ENCODE results near the gene VPS33A. TPM values are rescaled to one million over a fixed set of nuclear protein-coding genes. Genes with fewer than 3 reads are reported as not detected.
A peak's percentile ranks its signal among the peaks of the same experiment; 100 is the strongest.

The VPS33A gene
- total and polyA plus RNA-seq, 2 donors from 2014 or later = 11.1 to 20.1 TPM

- no peak overlapping the region for H3K27ac ChIP-seq (ENCODE audit: low read depth in 2 of 2, low read length in 2 of 2)
- intact Hi-C loops (cut with DNase I) = no loop called here
- FAIRE-seq (no peak), DNase-seq (no peak)
- H3K9me3 ChIP-seq (ENCODE audit: control insufficient read depth in 2 of 3, insufficient read depth in 1 of 3, low read length in 3 of 3) = no peaks in the 10 kb centered on the region
- H3K9ac ChIP-seq (ENCODE audit: low read length in 3 of 3) = no peak overlapping the region
- H3K27me3 ChIP-seq (ENCODE audit: control insufficient read depth, insufficient read depth, low read length) = no peaks in the 10 kb centered on the region
- H3K36me3 ChIP-seq (ENCODE audit: control insufficient read depth in 2 of 3, insufficient read depth in 3 of 3, low read length in 3 of 3) = no peaks in the 10 kb centered on the region
- H3K4me3 ChIP-seq (ENCODE audit: low read length in 3 of 3) = no peak overlapping the region
- H3K4me1 ChIP-seq (ENCODE audit: control insufficient read depth in 2 of 3, insufficient read depth in 2 of 3, low read depth in 1 of 3, low read length in 3 of 3) = no peaks in the 10 kb centered on the region
- TF ChIP-seq, protein P1, sequence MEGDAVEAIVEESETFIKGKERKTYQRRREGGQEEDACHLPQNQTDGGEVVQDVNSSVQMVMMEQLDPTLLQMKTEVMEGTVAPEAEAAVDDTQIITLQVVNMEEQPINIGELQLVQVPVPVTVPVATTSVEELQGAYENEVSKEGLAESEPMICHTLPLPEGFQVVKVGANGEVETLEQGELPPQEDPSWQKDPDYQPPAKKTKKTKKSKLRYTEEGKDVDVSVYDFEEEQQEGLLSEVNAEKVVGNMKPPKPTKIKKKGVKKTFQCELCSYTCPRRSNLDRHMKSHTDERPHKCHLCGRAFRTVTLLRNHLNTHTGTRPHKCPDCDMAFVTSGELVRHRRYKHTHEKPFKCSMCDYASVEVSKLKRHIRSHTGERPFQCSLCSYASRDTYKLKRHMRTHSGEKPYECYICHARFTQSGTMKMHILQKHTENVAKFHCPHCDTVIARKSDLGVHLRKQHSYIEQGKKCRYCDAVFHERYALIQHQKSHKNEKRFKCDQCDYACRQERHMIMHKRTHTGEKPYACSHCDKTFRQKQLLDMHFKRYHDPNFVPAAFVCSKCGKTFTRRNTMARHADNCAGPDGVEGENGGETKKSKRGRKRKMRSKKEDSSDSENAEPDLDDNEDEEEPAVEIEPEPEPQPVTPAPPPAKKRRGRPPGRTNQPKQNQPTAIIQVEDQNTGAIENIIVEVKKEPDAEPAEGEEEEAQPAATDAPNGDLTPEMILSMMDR (IDR thresholded peaks at IDR 0.05; ENCODE audit: borderline replicate concordance, extremely low read depth, insufficient read depth) = no peak
These were observed 81.2 kb downstream of the VPS33A start for GRCh38 chr12:122185079-122185478.

- intact Hi-C loops (cut with DNase I) = no loop called here
- FAIRE-seq (no peak), DNase-seq (no peak)
- no peaks in the 10 kb centered on the region for H3K36me3 ChIP-seq (ENCODE audit: control insufficient read depth in 2 of 3, insufficient read depth in 3 of 3, low read length in 3 of 3)
- TF ChIP-seq, protein P1 (IDR thresholded peaks at IDR 0.05; ENCODE audit: borderline replicate concordance, extremely low read depth, insufficient read depth) = no peak
- no peak overlapping the region for H3K9ac ChIP-seq (ENCODE audit: low read length in 3 of 3)
- no peak overlapping the region for H3K4me3 ChIP-seq (ENCODE audit: low read length in 3 of 3)
- no peaks in the 10 kb centered on the region for H3K4me1 ChIP-seq (ENCODE audit: control insufficient read depth in 2 of 3, insufficient read depth in 2 of 3, low read depth in 1 of 3, low read length in 3 of 3)
- no peaks in the 10 kb centered on the region for H3K9me3 ChIP-seq (ENCODE audit: control insufficient read depth in 2 of 3, insufficient read depth in 1 of 3, low read length in 3 of 3)
- H3K27ac ChIP-seq (ENCODE audit: low read depth in 2 of 2, low read length in 2 of 2) = no peak overlapping the region
- no peaks in the 10 kb centered on the region for H3K27me3 ChIP-seq (ENCODE audit: control insufficient read depth, insufficient read depth, low read length)
These were observed 81.8 kb downstream of the VPS33A start for GRCh38 chr12:122184517-122184916.

DNA sequence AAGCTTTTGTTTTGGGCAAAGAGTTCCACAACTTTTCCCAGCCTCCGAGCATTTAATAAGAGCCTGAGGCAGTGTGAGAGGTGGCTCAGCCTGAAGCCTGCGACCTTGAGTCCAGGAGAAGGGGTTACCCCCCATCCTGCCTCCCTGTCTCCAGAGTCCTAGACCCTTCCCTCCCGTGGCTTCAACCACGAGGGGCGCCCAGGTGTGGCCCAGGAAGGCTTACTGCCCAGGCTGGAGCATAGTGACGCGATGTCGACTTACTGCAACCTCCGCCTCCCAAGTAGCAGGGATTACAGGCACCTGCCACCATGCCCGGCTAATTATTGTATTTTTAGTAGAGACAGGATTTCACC, 82.7 kb downstream of the VPS33A start:
- DNase-seq (no peak), FAIRE-seq (no peak)
- H3K4me3 ChIP-seq (ENCODE audit: low read length in 3 of 3) = peak overlapping the region in 2 of 3 donors; percentile 24 to 66
- no peak overlapping the region for H3K27ac ChIP-seq (ENCODE audit: low read depth in 2 of 2, low read length in 2 of 2)
- intact Hi-C loops (cut with DNase I) = no loop called here
- no peaks in the 10 kb centered on the region for H3K9me3 ChIP-seq (ENCODE audit: control insufficient read depth in 2 of 3, insufficient read depth in 1 of 3, low read length in 3 of 3)
- TF ChIP-seq, protein P1 (IDR thresholded peaks at IDR 0.05; ENCODE audit: borderline replicate concordance, extremely low read depth, insufficient read depth) = no peak
- H3K36me3 ChIP-seq (ENCODE audit: control insufficient read depth in 2 of 3, insufficient read depth in 3 of 3, low read length in 3 of 3) = no peaks in the 10 kb centered on the region
- H3K4me1 ChIP-seq (ENCODE audit: control insufficient read depth in 2 of 3, insufficient read depth in 2 of 3, low read depth in 1 of 3, low read length in 3 of 3) = no peaks in the 10 kb centered on the region
- H3K27me3 ChIP-seq (ENCODE audit: control insufficient read depth, insufficient read depth, low read length) = no peaks in the 10 kb centered on the region
- no peak overlapping the region for H3K9ac ChIP-seq (ENCODE audit: low read length in 3 of 3)

Data from kidney (tissue), 14 donors.